ENCODE data around the gene GLIS1.

The GLIS1 gene

DNA sequence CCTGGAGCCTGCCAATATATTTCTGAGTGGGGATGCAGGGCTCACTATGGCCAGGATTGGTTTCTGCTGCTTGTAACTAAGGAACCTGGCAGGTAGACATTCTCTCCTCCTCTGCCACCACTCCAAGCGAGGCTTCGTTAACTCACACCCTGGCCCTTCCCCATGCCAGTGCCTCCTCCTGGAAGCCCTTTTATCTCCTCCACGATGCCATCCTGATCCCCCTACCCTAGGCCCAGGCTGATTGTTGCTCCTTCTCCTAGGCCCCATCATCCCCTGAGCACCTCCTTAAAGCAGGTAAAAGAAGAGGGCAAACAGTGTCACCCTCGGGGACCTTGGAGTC, 161.2 kb downstream of the GLIS1 start:
- no peak for DNase-seq

DNA sequence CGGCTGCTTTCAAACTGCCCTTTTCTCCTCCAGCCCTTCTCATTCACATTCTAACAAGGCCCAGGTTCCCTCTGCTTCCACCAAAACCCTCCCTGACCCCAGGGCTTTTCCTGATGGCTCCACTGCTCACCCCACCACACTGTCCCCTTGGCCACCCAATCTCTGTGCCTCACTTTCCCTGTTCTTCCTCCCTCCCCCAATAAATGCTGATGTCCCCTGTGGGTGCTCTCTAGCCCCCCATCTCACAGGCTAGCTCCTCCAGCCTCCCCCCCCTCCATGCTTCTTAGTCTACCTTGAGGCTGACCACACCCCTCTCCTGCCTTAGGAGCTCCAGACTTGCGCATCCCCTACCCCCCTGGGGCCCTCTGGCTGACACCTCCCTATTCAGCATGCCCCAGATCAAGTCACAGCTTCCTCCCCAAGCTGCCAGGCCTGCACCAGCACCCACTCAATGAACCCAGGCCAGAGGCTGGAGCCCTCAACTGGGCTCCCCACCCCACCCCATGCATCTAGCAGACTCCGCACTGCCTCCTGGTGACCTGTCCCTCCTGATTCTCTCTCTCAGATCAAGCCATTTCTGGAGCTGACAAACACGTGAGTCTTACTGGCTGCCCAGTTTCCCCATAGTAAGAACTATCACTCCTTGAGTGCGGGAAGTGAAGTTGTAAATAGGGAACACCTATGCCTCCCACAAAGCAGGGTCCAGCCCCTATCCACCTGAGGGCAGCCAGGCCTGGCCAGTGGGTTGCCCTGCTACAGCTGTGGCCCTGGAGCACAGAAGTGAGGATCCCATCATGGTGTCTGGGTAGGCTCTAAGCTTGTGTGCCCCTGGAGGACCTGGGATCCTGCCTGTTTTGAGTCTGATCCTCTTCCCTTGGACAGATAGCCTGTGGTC, 161.9 kb downstream of the GLIS1 start:
- DNase-seq: no peak

DNA sequence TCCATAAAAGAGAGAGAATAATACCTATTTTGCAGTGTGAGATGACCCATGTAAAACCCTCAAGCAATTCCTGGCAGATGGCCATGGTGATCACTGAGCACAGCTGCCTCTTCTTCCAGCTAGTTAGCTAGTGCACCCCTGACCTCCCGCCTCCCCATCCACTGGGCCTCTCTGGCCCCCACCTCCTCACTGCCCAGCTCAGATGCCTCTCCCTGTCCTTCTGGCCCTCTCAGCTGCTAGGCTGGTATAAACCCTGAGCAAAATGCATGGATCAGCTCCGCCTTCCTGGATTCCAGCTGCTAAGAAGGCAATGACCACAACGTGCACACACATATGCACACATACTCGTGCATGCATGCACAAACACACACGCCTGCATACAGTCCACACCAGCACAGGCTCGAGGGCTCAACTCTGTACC, 162.6 kb downstream of the GLIS1 start:
- DNase-seq: no peak

DNA sequence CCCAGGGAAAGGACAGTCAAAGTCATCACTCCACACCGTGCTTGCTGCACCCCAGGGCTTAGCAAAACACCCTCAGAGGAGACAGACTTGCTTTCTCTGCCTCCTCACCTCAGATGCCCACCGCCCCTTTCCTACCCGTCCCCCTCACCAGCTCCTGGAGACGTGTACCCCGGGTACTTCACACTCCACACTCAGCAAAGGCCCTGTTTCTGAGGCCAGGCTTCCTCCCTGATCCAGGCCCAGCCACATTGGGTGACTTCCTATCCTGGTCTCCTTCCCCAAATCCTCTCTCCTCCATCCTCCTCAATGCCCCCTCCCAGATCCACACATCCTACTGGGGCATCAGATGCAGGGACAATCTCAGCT, 163.0 kb downstream of the GLIS1 start:
- no peak for DNase-seq

DNA sequence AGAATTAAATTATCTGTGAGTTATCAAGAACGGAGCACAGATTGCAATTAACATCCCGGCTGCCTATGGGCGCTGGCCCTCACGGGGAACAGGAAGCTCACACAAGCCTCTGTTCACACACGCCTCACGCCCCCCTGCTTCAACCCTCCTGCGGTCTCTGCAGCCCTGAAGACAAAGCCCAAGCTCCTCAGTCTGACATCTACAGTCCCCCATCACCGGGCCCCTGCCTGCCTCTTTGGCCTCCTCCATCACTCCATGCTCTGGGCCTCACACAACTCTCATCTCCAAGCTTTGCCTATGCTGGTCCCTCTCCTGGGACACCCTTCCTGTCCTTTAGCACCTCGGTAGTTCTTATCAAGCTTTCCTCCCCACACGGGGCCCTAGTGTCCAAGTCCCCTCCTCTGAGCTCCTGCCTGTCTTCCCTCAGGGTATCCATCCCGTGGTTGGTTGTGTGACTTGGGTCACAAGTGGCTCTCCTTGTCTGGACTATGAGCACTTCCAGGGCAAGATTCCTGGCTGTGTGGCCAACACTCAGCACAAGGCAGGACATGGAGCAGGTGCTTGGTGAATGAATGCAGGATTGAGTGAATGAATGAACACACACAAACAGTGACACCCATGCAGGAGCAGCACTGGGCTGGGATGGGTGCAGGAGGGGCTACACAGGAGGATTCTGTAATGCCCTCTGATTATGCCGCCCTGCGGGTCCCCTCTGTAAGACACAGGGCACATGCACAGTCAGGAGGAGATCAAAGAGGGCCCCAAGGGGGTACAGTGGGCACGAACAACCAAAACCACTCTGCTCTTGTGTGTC, 163.6 kb downstream of the GLIS1 start:
- DNase-seq: no peak

DNA sequence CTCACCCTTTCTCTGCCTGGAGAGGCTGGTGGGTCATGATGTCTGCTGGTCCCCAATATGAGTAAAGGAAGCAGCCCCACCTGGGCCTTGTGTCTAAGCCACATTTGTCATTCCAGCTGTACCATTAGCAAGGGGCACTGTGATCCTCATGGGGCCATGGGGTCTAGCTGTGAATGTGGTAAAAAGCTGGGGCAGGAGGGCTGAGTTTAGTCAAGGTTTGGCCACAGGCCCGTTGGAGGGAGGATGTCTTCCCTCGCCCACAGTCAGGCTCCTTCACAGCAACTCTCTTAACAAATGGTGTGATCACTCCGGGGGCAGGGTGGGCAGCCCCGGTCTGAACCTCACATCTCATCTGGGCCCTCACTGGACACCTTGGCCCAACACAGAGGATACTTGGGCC, 164.3 kb downstream of the GLIS1 start:
- DNase-seq: no peak

DNA sequence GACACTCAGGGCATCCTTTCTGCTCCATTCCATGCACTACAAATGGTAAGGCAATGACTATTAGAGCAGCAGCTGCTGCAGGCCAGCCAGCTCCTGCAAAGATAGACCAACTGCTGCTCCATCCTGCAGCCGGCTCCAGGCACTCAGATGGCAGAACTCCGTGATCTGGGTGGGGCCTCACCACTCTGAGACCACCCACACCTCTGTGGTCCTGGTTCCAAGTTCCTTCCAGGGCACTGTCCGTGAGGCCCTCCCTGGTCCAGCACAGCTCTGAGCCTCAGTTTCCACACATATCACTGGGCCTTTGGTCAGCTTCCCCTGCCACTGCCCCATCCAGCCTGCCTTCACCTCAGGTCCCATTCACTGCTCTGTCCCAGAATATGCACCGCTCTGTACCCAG, 165.0 kb downstream of the GLIS1 start:
- no peak for DNase-seq

DNA sequence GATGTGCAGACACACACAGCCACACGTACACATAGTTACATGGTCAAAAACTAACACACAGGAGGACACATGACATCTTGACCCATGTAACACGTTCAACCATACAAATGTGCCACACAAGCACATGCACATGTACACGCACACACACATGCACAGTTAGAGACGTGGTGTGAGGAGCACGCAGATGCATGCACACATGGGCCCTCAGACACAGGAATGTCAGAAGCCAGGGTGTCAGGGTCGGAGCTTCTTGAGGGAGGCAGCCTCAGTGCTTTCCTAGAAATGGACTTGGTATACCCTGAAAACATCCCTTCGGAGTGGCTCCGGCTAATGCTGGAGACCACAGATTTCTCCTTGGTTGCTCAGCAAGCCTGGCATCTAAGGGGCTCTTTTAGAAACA, 165.4 kb downstream of the GLIS1 start:
- no peak for DNase-seq

DNA sequence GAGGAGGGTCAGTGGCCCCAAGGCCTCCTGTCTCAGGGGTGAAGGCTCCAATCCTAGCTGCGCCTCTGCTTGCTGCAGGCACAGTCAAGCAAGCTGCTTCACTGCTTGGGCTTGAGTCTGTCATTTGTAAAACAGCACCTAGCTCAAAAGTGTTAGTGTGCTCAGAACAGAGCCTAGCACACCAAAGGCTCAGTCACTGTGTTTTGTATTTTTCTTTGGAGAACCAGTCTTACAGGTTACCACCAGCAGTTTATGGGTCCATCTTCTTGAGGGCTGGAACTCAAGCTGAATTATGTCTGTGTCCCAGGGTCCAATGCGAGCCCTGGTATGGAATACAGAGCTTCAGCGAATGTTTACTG, 166.2 kb downstream of the GLIS1 start:
- DNase-seq: no peak

DNA sequence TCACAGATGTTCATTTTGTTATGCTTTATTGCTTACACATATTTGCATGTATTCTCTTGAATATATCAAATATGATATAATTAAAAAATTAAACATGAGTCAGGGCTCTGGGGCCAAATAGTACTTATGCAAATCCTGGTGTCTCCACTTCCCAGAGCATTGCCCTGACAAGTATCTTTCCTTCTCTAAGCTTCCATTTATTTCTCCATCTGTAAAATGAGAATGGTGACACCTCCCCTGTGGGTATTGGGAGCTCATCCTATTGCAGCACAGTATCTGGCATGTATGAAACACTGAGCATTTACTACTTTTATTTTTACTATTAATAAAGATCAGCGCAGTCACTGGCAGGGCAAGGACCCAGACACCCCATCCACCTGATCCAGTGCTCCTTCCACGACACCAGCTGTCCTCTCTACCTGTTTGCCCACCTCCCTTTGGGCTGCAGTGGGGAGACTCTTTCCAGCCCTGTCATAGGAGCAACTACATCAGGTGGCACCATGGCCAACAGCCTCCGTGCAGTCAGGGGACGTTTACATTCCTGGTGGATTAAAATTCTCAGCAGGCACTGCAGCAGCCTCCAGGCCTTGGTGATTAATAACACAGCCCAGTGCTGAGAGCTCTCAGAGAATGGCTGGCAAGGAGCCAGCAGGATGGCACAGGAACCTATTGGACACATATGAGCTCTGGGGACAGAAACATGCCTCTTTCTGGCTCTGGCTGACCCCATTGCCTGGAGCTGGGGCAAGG, 166.7 kb downstream of the GLIS1 start:
- peak; percentile 67 for DNase-seq

DNA sequence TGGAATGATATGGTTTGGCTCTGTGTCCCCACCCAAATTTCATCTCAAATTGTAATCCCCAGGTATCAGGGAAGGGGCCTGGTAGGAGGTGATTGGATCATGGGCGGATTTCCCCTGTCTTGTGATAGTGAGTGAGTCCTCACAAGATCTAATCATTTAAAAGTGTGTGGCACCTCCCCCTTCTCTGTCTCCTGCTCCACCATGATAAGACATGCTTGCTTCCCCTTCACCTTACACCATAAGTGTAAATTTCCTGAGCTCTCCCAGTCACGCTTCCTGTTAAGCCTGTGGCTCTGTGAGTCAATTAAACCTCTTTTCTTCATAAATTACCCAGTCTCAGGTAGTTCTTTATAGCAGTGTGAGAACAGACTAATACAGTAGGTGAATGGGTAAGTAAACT, 170.4 kb downstream of the GLIS1 start:
- DNase-seq: no peak

DNA sequence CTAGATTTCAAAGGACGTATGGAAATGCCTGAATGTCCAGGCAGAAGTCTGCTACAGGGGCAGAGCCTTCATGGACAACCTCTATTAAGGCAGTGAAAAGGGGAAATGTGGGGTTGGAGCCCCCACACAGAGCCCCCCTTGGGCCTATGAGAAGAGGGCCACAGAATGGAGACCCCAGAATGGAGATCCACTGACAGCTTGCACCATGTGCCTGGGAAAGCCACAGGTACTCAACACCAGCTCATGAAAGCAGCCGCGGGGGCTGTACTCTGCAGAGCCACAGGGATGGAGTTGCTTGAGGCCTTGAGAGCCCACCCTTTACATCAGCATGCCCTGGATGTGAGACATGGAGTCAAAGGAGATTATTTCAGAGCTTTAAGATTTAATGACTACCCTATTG, 171.1 kb downstream of the GLIS1 start:
- DNase-seq: no peak

DNA sequence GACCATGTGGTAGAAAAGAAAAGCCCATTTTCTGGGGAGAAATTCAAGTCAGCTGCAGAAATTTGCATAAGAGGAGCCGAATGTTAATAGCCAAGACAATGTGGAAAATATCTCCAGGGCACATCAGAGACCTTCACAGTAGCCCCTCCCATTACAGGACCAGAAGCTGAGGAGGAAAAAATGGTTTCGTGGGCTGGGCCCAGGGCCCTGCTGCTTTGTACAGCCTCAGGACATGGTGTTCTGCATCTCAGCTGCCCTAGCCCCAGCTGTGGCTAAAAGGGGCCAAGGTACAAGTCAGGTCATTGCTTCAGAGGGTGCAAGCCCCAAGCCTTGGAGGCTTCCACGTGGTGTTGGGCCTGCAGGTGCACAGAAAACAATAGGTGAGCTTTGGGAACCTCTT, 171.5 kb downstream of the GLIS1 start:
- DNase-seq: no peak

DNA sequence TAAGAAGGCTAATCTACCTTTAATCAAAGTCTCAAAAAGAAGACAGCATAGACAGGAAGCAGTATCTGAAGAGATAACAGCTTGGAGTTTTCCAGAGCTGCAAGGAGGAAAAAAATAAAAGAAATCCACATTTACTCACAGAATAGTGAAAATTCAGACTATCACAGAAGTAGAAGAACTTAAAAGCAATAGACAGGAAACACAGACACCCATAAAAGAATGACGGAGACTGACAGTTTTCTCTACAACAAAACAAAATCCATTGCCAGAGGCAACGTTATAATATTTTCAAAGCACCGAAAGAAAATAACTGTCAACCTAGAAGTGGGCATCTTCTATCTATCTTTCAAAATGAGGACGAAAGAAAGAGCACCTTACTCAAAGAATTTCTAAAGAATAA, 175.4 kb downstream of the GLIS1 start:
- DNase-seq: no peak

DNA sequence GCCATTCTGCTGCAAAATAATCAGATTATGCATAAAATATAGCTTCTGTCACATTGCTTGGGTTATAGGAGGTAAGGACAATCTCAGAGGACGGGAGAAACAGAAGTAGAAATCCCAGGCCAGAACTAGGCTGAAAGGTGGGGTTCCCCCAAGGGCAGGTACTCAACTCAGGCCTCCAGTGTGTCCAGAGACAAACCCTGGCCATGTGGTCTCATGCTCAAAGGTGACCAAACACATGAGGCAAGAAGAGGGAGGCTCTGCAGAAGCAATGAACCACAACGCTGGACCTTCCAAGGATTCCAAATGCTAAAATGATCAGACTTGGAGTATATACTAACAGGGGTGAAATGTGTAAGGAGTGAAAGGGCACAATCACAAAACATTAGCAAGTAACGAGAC, 176.0 kb downstream of the GLIS1 start:
- DNase-seq: no peak

DNA sequence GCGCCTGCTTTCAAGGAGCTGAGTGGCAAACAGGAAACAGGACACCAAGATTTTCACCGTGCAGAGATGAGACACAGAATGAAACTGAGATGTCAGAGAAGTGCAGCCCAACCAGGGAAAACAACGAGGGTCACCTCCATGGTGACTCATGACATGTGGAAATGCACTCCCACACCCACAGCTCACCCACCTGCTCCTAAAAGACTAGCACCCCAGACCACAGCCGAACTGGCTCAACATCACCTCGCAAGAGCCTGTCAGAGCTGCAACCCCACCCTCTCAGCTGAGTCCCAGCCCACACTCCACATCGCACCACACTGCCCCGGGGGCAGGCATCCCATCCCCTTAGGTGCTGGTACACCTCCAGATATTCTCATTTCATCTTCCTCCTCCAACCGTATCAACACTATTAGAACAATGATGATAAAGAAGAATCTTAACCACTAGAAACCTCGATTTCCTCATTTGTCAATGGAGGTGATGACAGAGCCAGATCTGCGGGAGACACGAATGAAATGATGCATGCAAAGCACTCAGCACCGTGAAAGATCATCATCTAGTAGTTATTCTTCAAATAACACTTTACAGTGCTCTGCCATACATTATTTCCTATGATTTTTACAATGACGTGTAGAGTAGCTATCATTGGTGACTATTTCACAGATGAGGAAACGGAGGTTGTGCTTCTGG, 176.5 kb downstream of the GLIS1 start:
- no peak for DNase-seq

DNA sequence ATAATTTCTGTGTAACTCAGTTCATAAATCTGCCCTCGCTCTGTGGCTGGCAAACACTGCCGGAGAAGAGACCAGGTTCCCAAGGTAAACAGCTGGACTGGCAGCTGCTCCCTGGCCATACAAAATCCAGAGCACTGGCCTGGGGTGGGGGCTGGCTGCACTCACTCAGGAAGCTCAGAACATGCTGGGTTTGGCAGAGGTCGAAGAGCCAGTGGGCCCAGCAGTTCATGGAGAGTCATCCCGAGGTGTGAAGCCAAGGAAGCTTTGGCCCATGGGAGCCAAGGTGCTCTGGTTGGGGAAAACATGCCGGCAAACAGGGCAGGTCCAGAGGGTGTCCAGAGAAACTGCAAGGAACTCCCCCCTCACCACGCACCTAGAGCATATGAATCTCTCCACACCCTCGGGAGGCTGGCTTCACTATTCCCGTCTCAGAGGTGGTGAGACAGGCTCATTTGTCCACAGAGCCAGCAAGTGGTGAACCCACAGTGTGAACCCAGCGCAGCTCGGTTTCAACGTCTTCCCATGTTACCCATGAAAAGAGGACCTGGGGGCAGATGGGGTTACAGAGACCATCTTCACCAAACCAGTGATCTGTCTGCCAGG, 177.4 kb downstream of the GLIS1 start:
- DNase-seq: no peak

DNA sequence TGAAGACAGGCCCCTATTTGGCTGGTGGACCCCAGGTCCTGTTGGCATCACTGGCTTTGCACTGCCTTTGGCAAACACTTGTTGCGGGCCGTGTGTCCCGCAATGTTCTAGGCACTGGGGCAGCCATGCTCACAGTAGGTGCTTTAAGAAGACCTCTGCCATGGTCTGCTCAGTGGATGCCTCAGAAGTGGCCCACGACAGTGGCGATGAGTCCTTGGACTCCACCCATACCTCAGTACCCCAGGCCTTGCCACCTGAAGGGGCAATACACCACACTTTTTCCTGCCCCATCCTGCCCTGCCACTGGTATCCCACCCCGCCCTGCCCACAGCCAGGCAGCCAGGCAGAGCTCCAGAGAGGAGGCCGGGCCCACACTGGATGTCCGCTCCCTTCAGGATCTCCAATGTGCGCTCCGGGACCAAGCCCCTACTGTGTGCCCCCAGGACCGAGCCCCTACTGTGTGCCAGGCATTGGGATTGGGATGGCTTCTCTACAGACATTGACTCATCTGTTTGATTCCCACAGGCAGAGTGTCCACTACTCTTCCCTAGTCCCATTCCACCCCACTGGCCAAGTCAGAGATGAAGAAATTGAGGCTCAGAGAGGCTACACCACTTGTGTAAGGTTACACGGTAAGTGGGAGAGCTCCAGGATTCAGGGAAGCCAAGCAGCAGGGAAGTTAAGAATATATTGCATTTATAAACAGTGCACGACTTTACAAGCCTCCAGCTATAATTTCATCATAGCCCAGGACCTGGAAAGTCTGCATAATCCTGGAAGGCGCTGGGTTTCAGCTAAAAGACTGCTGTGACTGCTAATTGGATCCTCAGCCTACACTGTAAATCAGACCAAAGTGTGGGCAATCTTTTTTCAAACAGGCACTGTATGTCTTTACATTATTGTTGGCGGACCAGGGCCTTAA, 178.1 kb downstream of the GLIS1 start:
- no peak for DNase-seq

DNA sequence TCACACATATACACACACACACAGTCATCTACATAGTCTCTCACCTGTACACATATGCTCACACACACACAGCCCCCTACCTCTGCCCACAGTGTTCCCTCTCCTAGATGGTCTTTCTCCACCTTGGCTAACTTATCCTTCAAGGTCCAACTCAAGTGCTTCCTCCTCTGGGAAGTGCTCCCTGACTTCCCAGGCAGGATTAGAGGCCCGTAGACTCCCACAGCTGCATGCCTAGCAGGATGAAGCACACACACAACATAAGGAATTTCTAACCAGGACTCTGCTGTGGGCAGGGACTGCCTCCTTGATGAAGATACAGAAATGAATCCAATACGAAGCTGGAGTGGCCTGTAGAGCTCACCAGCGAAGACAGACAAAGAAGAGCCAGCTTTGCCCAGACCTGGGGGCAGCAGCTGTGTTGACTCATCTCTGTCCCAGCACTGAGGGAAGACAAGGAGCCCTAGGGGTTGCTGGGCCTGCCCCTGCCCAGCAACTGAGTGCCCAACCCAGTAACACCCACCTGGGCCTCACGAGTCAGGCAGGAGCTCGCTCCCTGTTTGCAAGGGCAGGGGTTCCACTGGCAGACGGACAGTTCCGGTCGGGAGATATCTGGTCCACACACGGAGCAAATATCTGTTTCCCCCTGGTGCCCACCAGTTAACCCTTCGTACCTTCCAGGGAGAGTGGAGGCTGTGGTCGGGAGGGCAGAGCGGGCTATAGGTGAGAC, 178.9 kb downstream of the GLIS1 start:
- no peak for DNase-seq

DNA sequence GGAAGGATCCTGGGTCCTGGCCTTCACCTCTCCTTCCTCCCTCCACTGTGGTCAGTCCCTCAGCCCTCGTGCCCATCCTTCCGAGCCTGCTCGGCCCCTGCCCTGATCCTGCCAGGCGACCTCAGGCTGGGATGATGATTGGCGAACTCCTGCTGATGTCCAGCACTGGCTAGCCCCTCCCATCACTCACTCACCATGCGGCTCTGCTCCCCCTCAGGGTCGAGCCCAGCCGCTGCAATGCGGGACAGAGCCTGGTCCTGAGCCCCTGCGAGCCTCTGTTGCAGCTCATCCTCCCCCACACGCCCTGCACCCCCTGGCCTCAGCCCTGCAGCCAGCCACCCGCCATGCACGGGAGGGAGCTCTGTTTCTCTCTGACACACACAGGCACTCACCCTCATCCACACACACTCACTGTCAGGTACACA, 179.6 kb downstream of the GLIS1 start:
- no peak for DNase-seq
